ENCODE data around the gene PIGR.

The PIGR gene

GRCh38 chr1:206946261-206946660, at the start of gene PIGR:
PIGR (minus strand) TSS chr1:206946466; CDS start chr1:206940531, 5,935 bp downstream.
- no peak for DNase-seq (ENCODE audit: low spot score)

- DNase-seq (ENCODE audit: low spot score), result no peak
These were observed 46.5 kb upstream of the PIGR start for GRCh38 chr1:206992790-206993189.

- no peak for DNase-seq (ENCODE audit: low spot score)
These were observed 41.6 kb upstream of the PIGR start for GRCh38 chr1:206987873-206988272.

- DNase-seq (ENCODE audit: low spot score), result no peak
These were observed 40.6 kb upstream of the PIGR start for GRCh38 chr1:206986885-206987284.

- DNase-seq (ENCODE audit: low spot score), result no peak
These were observed 40.1 kb upstream of the PIGR start for GRCh38 chr1:206986402-206986801.

- no peak for DNase-seq (ENCODE audit: low spot score)
These were observed 39.0 kb upstream of the PIGR start for GRCh38 chr1:206985162-206985749.

- peak; percentile 52 for DNase-seq (ENCODE audit: low spot score)
These were observed 36.0 kb upstream of the PIGR start for GRCh38 chr1:206982216-206982615.

GRCh38 chr1:206979379-206980043, 33.2 kb upstream of the PIGR start:
- DNase-seq (ENCODE audit: low spot score), result no peak

- no peak for DNase-seq (ENCODE audit: low spot score)
These were observed 32.0 kb upstream of the PIGR start for GRCh38 chr1:206978259-206978658.

GRCh38 chr1:206975306-206975705, 29.0 kb upstream of the PIGR start:
- DNase-seq (ENCODE audit: low spot score), result no peak

- no peak for DNase-seq (ENCODE audit: low spot score)
These were observed 27.9 kb upstream of the PIGR start for GRCh38 chr1:206974140-206974539.

GRCh38 chr1:206972728-206973127, 26.5 kb upstream of the PIGR start:
- no peak for DNase-seq (ENCODE audit: low spot score)

GRCh38 chr1:206971029-206971655, 24.9 kb upstream of the PIGR start:
- no peak for DNase-seq (ENCODE audit: low spot score)

GRCh38 chr1:206970446-206970845, 24.2 kb upstream of the PIGR start, which contains the start of gene FCAMR:
FCAMR (minus strand) TSS chr1:206970460; CDS start chr1:206970125, 335 bp downstream.
- no peak for DNase-seq (ENCODE audit: low spot score)

GRCh38 chr1:206969090-206969489, 22.8 kb upstream of the PIGR start:
- DNase-seq (ENCODE audit: low spot score), result no peak

- DNase-seq (ENCODE audit: low spot score), result peak; percentile 11
These were observed 21.0 kb upstream of the PIGR start for GRCh38 chr1:206967096-206967849.

- DNase-seq (ENCODE audit: low spot score), result no peak
These were observed 19.5 kb upstream of the PIGR start for GRCh38 chr1:206965781-206966180.

GRCh38 chr1:206963740-206964139, 17.5 kb upstream of the PIGR start:
- no peak for DNase-seq (ENCODE audit: low spot score)

- DNase-seq (ENCODE audit: low spot score), result no peak
These were observed 16.9 kb upstream of the PIGR start for GRCh38 chr1:206963119-206963712.

GRCh38 chr1:206962272-206962671, 16.0 kb upstream of the PIGR start:
- no peak for DNase-seq (ENCODE audit: low spot score)

GRCh38 chr1:206961668-206962067, 15.4 kb upstream of the PIGR start:
- no peak for DNase-seq (ENCODE audit: low spot score)

GRCh38 chr1:206960676-206961386, 14.6 kb upstream of the PIGR start:
- no peak for DNase-seq (ENCODE audit: low spot score)

All from CD4-positive, alpha-beta T cell treated with Interleukin-6 at 100 ng/mL for 8 hours (primary cell).